ENCODE data around the gene KIF18B. TPM values are rescaled to one million over a fixed set of nuclear protein-coding genes. Genes with fewer than 3 reads are reported as not detected.

KIF18B gene
- polyA plus RNA-seq, 1 experiment: 2.4 TPM

DNA sequence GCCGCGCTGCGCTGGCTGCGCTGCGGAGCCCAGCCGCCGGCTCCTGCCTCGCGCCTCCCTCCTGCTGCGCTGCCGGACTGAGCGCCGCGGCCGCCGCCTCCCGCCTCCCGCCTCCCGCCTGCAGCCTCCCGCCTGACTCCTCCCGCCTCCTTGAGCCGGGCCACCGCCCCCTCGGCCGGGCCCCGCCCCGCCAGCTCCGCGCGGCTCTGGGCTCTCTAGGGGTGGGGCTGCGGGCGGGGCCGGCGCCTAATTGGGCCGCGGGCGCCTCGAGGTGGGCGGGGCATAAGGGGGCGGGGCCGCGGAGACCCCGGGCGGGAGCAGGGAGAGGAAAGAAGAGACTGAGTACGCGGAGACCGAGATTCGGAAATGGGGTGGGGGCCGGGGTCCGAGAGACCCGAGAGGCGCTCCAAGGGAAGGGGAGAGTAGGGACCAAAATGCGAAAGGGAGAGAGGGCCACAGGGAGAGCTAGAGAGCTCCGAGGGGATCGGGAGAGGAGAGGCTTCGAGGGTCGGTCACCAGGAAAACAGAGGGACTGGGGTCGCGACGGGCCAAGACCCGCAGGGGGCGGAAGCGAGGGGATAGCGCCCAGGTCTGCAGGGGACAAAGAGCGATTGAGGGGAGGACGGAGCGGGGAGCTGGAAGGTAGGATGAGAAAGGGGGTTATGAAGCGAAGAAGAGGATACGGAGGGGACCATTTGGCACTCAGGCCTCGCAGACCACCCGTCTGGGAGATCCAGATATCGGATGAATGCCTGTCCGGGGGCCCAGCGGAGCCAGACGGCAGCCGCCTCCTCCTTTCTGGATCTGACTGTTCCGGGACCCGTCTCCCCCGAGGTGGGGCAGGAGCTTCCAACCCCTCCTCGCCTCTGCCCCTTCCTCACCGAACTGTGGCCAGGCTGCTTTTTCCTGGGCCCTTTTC, 20.9 kb upstream of the KIF18B start, which contains the start of gene C1QL1:
TSS of gene C1QL1 (minus strand) at position 79 of the 919 bp plus-strand sequence. CDS start 255 bp downstream, outside the sequence.
- TF ChIP-seq, protein P1, sequence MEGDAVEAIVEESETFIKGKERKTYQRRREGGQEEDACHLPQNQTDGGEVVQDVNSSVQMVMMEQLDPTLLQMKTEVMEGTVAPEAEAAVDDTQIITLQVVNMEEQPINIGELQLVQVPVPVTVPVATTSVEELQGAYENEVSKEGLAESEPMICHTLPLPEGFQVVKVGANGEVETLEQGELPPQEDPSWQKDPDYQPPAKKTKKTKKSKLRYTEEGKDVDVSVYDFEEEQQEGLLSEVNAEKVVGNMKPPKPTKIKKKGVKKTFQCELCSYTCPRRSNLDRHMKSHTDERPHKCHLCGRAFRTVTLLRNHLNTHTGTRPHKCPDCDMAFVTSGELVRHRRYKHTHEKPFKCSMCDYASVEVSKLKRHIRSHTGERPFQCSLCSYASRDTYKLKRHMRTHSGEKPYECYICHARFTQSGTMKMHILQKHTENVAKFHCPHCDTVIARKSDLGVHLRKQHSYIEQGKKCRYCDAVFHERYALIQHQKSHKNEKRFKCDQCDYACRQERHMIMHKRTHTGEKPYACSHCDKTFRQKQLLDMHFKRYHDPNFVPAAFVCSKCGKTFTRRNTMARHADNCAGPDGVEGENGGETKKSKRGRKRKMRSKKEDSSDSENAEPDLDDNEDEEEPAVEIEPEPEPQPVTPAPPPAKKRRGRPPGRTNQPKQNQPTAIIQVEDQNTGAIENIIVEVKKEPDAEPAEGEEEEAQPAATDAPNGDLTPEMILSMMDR (IDR thresholded peaks at IDR 0.05; ENCODE audit: low read depth, low read length): peak; percentile 29
- Histone ChIP-seq H3K27me3 (ENCODE audit: control insufficient read depth, insufficient read depth, low read length) (peaks cover 47% of the 10 kb centered on the region), H3K4me3 (ENCODE audit: low read depth, low read length) (peak within 1 kb of the TSS; percentile 61), H3K9me3 (ENCODE audit: control insufficient read depth, insufficient read depth, low read length) (no peaks in the 10 kb centered on the region; the same call in 1 of the 2 replicates), H3K27ac (ENCODE audit: low read depth, low read length) (no peak within 1 kb of the TSS)
- peak; percentile 39 for DNase-seq (ENCODE audit: low read depth, low spot score)
- ChIA-PET CTCF (interaction anchor here (0.6 to 1.2 kb wide), 4 partner anchors 9 to 51 kb away, joined by 3 to 5 read pairs (median 4); no protein-coding TSS in a partner anchor), POLR2A (interaction anchor here (0.5 to 1.0 kb wide), 5 partner anchors 11 to 206 kb away, joined by 3 to 5 read pairs (median 4); no protein-coding TSS in a partner anchor)

DNA sequence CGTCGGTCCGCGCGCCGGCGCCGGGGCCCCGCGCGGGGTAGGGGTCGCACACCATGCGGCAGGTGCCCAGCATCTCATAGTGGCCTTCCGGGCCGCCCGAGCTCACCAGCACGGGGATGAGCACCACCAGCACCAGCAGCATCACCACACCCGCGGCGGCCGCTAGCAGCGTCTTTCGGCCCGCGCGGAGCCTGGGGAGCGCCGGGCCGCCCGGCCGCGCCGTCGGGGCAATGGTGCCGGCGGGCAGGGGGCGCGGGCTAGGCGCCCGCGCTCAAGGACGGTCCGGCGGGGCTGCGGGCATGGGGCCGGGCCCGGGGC, 20.3 kb upstream of the KIF18B start:
- no peaks in the 10 kb centered on the region; the same call in 1 of the 2 replicates for H3K9me3 ChIP-seq (ENCODE audit: control insufficient read depth, insufficient read depth, low read length)
- no peak overlapping the region for H3K27ac ChIP-seq (ENCODE audit: low read depth, low read length)
- ChIA-PET POLR2A (interaction anchor here (0.7 to 1.0 kb wide), 3 partner anchors 12 to 205 kb away, joined by 3 to 5 read pairs (median 3); no protein-coding TSS in a partner anchor), CTCF (interaction anchor here (0.6 to 1.2 kb wide), 3 partner anchors 9 to 20 kb away, joined by 3 to 5 read pairs (median 4); no protein-coding TSS in a partner anchor)
- peaks cover 47% of the 10 kb centered on the region for H3K27me3 ChIP-seq (ENCODE audit: control insufficient read depth, insufficient read depth, low read length)
- peak overlapping the region; percentile 36; the same call in 1 of the 2 replicates for H3K4me3 ChIP-seq (ENCODE audit: low read depth, low read length)
- TF ChIP-seq, protein P1 (IDR thresholded peaks at IDR 0.05; ENCODE audit: low read depth, low read length): no peak
- no peak for DNase-seq (ENCODE audit: low read depth, low spot score)

DNA sequence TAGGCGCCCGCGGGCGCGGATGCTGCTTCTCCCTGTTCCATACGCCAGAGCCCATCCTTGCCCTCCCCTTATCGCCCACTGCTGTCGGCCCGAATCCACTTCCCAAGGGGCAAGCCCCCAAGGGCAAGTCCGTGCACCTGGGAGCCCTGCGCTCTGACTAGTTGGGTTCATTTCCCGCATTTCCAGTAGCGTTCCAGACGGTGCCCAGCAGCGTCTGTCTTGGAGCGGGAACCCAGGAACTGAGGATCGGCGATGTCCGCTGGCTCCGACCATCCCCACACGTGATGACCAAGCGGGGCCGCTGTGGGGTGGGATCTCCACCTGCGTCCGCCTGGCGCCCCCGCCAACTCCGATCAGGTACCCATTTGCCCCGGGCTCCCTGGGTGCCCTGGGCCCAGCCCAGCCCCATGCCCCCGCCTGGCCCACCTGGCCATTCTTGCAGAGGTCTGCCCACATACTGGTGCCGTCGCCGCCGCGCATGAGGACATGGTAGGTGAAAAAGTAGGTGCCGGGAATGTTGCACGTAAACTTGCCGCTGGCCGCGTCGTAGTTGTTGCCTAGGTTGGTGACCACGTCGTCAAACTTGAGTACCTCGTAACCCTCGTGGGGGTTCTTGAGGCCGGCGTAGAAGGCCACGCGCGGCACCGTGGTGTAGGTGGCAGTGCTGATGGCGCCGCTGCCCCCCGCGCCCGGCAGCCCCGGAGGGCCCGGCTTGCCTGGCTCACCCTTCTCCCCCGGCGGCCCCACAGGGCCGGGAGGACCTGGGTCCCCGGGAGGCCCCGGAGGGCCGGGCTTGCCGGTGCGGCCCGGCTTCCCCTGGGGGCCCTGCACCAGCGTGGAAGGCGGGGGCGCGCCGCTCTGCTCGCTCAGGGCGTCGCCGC, 19.7 kb upstream of the KIF18B start:
- POLR2A ChIA-PET: no interaction called here
- H3K27me3 ChIP-seq (ENCODE audit: control insufficient read depth, insufficient read depth, low read length): peaks cover 47% of the 10 kb centered on the region
- no peaks in the 10 kb centered on the region; the same call in 1 of the 2 replicates for H3K9me3 ChIP-seq (ENCODE audit: control insufficient read depth, insufficient read depth, low read length)
- CTCF ChIA-PET: interaction anchor here (0.8 kb wide), 1 partner anchor 47 kb away, joined by 3 read pairs; no protein-coding TSS in a partner anchor
- no peak overlapping the region for H3K27ac ChIP-seq (ENCODE audit: low read depth, low read length)
- TF ChIP-seq, protein P1 (IDR thresholded peaks at IDR 0.05; ENCODE audit: low read depth, low read length): no peak
- no peak for DNase-seq (ENCODE audit: low read depth, low spot score)
- peak overlapping the region; percentile 20; the same call in 1 of the 2 replicates for H3K4me3 ChIP-seq (ENCODE audit: low read depth, low read length)

DNA sequence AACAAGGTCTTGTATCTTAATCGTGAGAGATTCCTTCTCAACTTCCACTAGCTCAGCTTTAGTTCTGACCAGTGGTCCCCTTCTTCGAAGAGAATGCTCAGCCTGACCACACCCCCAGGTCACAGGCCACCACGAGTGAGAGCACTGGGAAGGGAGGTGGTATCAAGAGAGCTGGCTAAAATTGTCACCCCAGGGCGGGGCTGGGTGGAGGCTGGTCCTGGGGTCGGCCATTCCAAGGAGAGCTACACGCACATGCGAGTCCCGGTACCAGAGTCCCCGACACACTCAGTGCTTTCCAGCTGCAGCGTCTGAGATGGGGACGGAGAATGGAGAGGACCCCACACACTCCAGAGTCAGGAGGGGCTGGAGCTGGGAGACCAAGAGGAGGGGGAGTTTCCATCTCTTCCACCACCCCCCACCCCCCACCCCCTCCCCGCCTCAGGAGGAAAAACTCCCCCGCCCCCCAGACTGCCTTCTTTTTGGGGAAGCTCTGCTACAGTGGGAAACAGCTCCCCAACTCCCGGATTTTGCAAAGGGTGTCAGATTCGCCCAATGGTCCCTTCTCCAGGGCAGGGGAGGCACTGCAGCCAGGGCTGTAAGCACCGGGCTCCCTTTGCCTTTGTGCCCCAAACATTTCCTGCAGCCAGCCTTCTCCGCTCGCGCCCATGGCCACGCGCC, 18.9 kb upstream of the KIF18B start:
- peaks cover 49% of the 10 kb centered on the region for H3K27me3 ChIP-seq (ENCODE audit: control insufficient read depth, insufficient read depth, low read length)
- H3K9me3 ChIP-seq (ENCODE audit: control insufficient read depth, insufficient read depth, low read length): no peaks in the 10 kb centered on the region; the same call in 1 of the 2 replicates
- H3K27ac ChIP-seq (ENCODE audit: low read depth, low read length): no peak overlapping the region
- TF ChIP-seq, protein P1 (IDR thresholded peaks at IDR 0.05; ENCODE audit: low read depth, low read length): no peak
- CTCF ChIA-PET: interaction anchor here (0.8 kb wide), 1 partner anchor 46 kb away, joined by 3 read pairs; no protein-coding TSS in a partner anchor
- POLR2A ChIA-PET: no interaction called here
- DNase-seq (ENCODE audit: low read depth, low spot score): no peak
- H3K4me3 ChIP-seq (ENCODE audit: low read depth, low read length): peak overlapping the region; percentile 20; the same call in 1 of the 2 replicates
